ENCODE results near the gene GLG1. TPM values are rescaled to one million over a fixed set of nuclear protein-coding genes. Genes with fewer than 3 reads are reported as not detected.

Gene GLG1
- total RNA-seq, 1 donor from 2014 or later = 193 TPM

DNA sequence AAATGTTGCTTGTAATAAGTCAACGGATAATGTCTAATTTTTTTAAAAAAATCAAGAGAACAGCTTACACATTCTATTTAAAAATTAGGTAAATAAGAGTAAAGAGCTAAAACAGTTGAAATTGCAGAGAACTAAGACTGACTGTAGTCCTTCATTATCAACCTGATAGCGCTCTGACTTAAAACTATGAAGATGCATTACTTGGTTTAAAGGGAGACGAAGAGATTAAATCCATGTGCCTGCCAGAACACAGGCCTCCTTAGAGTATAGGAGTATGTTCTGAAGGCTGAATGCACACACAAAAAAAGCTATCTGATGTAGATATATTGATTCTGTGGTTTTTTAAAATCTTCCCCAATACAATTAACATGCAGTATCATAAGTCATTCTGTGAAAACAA, 28.5 kb downstream of the GLG1 start:
- TF ChIP-seq, protein P1, sequence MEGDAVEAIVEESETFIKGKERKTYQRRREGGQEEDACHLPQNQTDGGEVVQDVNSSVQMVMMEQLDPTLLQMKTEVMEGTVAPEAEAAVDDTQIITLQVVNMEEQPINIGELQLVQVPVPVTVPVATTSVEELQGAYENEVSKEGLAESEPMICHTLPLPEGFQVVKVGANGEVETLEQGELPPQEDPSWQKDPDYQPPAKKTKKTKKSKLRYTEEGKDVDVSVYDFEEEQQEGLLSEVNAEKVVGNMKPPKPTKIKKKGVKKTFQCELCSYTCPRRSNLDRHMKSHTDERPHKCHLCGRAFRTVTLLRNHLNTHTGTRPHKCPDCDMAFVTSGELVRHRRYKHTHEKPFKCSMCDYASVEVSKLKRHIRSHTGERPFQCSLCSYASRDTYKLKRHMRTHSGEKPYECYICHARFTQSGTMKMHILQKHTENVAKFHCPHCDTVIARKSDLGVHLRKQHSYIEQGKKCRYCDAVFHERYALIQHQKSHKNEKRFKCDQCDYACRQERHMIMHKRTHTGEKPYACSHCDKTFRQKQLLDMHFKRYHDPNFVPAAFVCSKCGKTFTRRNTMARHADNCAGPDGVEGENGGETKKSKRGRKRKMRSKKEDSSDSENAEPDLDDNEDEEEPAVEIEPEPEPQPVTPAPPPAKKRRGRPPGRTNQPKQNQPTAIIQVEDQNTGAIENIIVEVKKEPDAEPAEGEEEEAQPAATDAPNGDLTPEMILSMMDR (IDR thresholded peaks at IDR 0.05; ENCODE audit: unreplicated experiment) = no peak
- DNase-seq (ENCODE audit: low spot score in 2 of 2, unreplicated experiment in 2 of 2) = no peak
- H3K9me3 Mint-ChIP-seq = no peaks in the 10 kb centered on the region
- no peaks in the 10 kb centered on the region for H3K27me3 Mint-ChIP-seq (ENCODE audit: low read depth)
- H3K36me3 Mint-ChIP-seq = no peaks in the 10 kb centered on the region
- H3K4me3 Mint-ChIP-seq = no peak overlapping the region
- H3K4me1 Mint-ChIP-seq = peaks cover 14% of the 10 kb centered on the region
- peak overlapping the region; percentile 6 for H3K27ac Mint-ChIP-seq

DNA sequence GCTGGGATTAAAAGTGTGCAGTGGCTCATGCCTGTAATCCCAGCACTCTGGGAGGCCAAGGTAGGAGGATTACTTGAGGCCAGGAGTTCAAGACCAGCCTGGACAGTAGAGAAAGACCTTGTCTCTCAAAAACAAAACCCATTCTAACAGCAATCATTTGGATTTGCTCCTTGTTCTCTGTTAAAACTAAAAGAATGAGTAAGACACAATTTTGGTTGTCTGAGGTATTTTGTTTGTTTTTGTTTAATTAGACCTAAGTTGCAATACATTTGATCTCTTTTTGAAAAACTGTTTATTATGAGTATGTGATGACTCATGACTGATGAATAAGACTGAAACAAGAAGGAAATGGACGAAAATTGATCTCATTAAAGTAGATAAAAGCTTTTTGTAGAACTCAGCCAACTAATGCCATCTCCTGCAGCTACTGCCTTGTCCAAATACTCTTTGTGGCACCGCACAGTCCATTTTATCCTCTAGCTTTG, 29.0 kb downstream of the GLG1 start:
- Mint-ChIP-seq H3K4me1 (peaks cover 14% of the 10 kb centered on the region), H3K27me3 (ENCODE audit: low read depth) (no peaks in the 10 kb centered on the region), H3K4me3 (no peak overlapping the region), H3K9me3 (no peaks in the 10 kb centered on the region), H3K36me3 (no peaks in the 10 kb centered on the region), H3K27ac (peak overlapping the region; percentile 6)
- no peak for DNase-seq (ENCODE audit: low spot score in 2 of 2, unreplicated experiment in 2 of 2)
- TF ChIP-seq, protein P1 (IDR thresholded peaks at IDR 0.05; ENCODE audit: unreplicated experiment) = no peak

DNA sequence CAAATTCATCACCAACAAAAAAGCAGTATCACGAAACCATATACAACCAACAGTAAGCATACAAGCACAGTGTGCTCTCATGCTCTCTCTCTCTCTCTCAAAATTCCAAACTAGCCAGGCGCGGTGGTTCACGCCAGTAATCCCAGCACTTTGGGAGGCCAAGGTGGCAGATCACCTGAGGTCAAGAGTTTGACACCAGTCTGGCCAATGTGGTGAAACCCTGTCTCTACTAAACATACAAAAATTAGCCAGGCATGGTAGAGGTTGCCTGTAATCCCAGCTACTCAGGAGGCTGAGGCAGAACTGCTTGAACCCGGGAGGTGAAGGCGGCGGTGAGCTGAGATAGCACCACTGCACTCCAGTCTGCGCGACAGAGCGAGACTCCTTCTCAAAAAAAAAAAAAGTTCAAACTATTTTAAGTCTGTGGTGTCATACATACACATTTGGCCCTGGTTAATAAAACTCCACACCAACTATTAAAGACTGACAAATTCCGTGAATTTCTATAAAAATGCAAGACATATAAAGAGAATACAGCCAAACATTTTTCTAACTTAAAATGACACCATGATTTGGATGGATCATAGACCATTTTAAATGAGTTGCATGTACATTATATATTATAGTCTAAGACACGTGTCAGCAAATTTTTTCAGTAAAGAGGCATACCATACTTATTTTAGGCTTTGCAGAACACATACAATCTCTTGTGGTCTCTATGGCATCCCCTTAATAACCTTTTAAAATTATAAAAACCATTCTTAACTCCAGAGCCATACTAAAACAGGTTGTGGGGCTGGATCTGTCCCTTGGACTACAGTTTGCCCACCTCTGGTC, 30.9 kb downstream of the GLG1 start:
- DNase-seq (ENCODE audit: low spot score in 2 of 2, unreplicated experiment in 2 of 2) = no peak
- no peaks in the 10 kb centered on the region for H3K27me3 Mint-ChIP-seq (ENCODE audit: low read depth)
- peaks cover 14% of the 10 kb centered on the region for H3K4me1 Mint-ChIP-seq
- no peaks in the 10 kb centered on the region for H3K36me3 Mint-ChIP-seq
- TF ChIP-seq, protein P1 (IDR thresholded peaks at IDR 0.05; ENCODE audit: unreplicated experiment) = no peak
- peak overlapping the region; percentile 3 for H3K27ac Mint-ChIP-seq
- no peaks in the 10 kb centered on the region for H3K9me3 Mint-ChIP-seq
- no peak overlapping the region for H3K4me3 Mint-ChIP-seq

DNA sequence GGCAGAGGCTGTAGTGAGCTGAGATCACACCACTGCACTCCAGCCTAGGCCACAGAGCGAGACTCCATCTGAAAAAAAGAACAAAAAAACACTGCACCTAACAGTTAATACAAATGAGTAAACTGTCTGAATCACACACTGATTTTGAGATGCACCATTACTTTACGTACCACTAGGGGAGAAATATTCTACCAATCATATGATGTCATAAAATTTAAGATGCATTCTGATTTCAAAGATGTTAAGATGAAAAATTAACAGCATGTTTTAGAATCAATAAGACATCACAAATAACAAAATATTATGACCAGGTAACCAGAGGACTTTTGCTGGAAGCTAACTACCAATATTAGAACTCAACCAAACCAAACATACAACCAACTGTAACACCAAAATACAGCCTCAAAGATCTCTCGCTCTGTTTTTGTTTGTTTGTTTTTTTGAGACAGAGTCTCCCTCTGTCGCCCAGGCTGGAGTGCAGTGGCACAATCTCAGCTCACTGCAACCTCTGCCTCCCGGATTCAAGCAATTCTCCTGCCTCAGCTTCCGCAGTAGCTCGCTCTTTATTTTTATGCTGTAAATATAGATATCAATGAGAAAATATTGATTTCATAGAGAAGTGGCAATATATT, 31.6 kb downstream of the GLG1 start:
- Mint-ChIP-seq H3K27me3 (ENCODE audit: low read depth) (no peaks in the 10 kb centered on the region), H3K27ac (peak overlapping the region; percentile 3), H3K36me3 (no peaks in the 10 kb centered on the region), H3K4me3 (no peak overlapping the region), H3K9me3 (no peaks in the 10 kb centered on the region), H3K4me1 (peaks cover 14% of the 10 kb centered on the region)
- TF ChIP-seq, protein P1 (IDR thresholded peaks at IDR 0.05; ENCODE audit: unreplicated experiment) = no peak
- DNase-seq (ENCODE audit: low spot score in 2 of 2, unreplicated experiment in 2 of 2) = no peak

DNA sequence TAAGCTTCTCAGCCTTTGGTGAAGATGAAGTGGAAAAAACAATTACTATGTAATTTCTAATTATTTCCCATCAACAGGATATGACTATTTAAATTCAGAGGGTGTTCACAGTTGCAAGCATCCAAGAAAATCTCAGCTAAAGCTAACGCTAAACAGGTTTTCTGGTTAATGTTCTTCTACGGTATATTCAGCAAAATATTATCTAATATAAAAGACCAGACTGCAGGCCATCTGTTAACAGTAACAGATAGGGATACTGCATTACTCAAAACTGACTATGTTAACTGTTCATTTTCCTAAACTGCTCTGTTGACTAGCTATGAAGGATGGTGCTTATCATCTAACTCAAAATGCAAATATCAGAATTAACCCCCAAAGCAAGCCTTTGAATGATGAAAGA, 32.8 kb downstream of the GLG1 start:
- H3K27me3 Mint-ChIP-seq (ENCODE audit: low read depth) = no peaks in the 10 kb centered on the region
- H3K36me3 Mint-ChIP-seq = no peaks in the 10 kb centered on the region
- H3K9me3 Mint-ChIP-seq = no peaks in the 10 kb centered on the region
- peaks cover 14% of the 10 kb centered on the region for H3K4me1 Mint-ChIP-seq
- no peak for DNase-seq (ENCODE audit: low spot score in 2 of 2, unreplicated experiment in 2 of 2)
- TF ChIP-seq, protein P1 (IDR thresholded peaks at IDR 0.05; ENCODE audit: unreplicated experiment) = no peak
- H3K4me3 Mint-ChIP-seq = no peak overlapping the region
- H3K27ac Mint-ChIP-seq = no peak overlapping the region
